Activated naive CD4-positive, alpha-beta T cell treated with anti-CD3 and anti-CD28 coated beads, Interleukin-2, amount 50 U/mL, for 16 hours (primary cell): ENCODE measurements around the gene TRIM17.

Experiments
- DNase-seq: peaks from one replicate; pipeline ENCODE4 v3.0.0-alpha.2; 2020

TRIM17 gene

DNA sequence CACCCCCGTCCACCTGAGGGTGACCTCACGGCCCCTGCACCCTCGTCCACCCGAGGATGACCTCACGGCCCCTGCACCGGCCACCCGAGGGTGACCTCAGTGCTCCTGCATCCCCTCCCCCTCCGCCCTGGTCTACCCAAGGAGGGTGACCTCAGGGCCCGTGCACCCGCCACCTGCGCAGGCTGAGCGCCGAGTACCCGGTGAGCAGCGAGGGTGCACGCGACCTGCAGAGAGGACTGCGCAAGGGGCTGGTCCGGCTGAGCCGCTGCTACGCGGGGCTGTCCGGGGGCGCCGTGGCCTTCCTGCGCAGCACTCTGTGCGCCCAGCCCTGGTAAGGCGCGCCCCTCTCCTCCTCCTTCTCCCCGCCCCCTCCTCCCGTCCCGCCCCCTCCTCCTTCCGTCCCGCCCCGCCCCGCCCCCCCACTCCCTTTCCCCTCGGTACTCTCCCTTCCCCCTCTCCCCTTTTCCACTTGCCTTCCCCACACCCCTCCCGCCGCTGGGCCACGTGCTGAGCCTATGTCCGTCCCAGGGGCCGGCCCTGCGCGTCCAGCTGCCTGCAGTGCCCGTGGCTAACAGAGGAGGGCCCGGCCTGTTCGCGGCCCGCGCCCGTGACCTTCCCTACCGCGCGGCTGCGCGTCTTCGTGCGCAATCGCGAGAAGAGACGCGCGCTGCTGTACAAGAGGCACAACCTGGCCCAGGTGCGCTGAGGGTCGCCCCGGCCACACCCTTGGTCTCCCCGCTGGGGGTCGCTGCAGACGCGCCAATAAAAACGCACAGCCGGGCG is 38.4 kb downstream of the TRIM17 start:
- DNase-seq: peak; percentile 61

DNA sequence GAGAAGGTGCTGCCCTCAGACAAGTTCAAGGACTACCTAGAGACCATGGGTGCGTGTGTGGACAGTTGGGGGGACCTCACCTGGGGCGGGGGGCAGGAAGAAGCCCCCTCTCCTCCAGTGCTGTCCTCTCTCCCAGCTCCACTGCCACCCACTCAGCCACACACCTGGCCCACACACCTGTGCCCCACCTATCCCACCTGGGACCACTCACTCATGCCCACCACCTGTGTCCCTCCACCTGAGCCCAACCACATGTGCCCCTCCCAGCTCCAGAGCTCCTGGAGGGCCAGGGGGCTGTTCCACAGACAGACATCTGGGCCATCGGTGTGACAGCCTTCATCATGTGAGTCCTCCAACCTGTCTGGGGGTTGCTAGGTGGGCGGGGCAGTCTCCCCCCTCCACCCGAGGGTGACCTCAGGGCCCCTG is 39.0 kb downstream of the TRIM17 start:
- DNase-seq: no peak

- no peak for DNase-seq
Observed at GRCh38 chr1:228376651-228377631, 39.7 kb downstream of the TRIM17 start.

DNA sequence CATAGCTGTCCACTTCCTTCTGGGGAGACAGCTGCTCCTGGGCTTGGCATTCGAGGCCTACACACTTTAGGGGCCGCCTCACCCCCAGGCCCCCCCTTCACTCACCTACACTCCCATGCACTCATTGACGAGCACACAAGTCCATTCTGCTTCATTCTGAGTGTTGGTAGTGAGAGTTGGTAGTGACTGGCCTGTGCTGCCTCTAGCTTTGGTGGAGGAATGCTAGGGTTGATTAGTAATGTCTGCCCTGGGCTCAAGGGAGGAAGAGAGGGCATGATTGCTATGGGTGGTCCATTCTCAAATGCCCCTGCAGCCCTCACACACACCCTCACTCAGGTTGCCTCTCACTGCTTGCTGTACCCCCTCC is 40.4 kb downstream of the TRIM17 start:
- no peak for DNase-seq

DNA sequence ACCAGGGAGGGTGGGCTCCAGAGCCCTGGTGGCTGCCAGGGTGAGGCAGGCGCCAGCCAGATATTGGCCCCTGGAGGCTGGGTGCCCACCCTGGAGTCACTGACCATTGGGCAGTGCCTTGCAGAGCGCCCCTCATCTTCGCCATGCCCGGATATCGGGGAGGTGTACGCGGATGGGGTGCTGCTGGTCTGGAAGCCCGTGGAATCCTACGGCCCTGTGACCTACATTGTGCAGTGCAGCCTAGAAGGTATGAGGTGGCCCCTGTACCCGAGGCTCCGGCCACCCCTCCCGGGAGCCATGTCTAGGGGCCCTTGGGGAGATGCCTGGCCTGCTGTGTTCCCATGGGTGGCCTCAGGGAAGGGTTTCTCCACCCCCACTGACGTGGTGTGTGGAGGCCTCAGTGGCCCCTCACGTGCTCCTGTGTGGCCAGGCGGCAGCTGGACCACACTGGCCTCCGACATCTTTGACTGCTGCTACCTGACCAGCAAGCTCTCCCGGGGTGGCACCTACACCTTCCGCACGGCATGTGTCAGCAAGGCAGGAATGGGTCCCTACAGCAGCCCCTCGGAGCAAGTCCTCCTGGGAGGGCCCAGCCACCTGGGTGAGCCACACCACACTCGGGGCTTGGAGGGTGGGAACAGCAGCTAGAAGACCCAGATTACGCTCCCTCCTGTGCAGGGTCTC is 40.9 kb downstream of the TRIM17 start:
- DNase-seq: no peak

DNA sequence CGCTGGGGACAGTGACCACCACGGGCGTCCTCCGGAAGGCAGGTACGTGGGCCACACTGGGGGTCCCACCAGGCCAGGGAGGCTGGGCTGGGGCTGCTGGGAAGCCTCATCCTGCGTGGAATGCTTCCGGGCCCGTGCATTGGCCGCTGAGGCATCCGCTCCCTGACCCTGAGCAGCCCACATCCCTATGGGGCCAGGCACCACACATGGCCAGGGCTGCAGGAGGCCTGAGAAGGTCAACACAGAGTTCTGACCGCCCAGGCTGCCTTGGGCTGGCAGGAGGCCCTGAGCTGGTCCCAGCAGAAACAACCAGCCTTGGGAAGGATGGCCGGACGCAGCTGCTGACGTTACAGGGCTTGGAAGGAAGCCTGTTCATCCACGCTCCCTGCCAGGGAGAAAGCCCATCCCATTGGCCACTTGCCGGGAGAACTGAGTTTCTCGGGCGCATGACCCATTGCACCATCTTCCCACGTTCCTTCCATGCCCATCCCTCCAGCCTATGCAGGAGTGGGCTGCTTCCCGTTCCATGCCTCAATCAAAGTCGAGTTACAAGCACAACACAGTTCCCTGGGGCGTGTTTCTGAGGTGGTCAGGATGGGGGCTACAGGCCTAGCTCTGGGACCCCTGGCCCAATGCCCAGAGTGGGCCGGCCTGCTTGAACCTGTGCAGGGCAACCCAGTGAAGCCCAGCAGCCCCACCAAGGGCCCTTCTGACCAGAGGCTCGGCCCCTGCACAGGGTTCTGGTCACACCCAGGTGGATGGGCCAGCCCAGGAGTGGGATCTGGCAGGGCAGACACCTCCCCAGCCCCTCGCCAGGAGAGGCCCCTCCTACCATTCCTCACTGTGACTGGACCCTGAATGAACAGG is 41.7 kb downstream of the TRIM17 start:
- no peak for DNase-seq

GRCh38 chr1:228373681-228374571 is 42.7 kb downstream of the TRIM17 start:
- no peak for DNase-seq

DNA sequence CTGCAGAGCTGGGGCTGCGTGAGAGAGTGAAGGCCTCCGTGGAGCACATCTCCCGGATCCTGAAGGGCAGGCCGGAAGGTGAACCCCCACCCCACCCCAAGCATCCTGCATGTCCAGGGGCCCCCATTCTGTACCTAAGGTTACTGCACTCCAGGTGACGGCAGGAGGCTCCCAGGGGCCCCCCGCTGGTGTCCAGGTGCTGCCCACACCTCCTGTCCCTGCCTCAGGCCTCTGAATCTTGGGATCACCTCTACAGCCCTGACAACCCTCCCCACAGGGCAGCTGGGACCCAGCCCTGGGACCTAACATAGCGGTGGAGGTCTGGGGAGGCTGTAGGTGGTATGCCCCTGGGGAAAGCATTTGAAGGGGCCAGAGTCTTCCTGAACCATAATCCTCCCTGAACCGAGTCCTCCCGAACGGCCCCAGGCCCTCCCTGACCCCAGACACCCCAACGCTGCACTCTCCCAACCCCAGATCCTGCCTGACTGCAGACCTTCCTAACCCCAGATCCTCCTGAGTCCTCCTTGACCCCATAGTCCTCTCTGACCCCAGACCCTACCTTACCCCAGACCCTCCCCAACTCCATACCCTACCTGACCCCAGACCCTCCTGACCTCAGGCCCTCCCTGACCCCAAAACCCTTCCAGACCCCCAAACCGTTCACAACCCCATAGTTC is 43.5 kb downstream of the TRIM17 start:
- no peak for DNase-seq

- no peak for DNase-seq
Observed at GRCh38 chr1:228372183-228373003, 44.3 kb downstream of the TRIM17 start.

DNA sequence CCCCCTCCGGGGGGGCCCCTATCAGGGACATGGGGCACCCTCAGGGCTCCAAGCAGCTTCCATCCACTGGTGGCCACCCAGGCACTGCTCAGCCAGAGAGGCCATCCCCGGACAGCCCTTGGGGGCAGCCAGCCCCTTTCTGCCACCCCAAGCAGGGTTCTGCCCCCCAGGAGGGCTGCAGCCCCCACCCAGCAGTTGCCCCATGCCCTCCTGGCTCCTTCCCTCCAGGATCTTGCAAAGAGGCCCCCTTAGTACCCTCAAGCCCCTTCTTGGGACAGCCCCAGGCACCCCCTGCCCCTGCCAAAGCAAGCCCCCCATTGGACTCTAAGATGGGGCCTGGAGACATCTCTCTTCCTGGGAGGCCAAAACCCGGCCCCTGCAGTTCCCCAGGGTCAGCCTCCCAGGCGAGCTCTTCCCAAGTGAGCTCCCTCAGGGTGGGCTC is 44.9 kb downstream of the TRIM17 start:
- no peak for DNase-seq

- no peak for DNase-seq
Observed at GRCh38 chr1:228370941-228371740, 45.5 kb downstream of the TRIM17 start.

DNA sequence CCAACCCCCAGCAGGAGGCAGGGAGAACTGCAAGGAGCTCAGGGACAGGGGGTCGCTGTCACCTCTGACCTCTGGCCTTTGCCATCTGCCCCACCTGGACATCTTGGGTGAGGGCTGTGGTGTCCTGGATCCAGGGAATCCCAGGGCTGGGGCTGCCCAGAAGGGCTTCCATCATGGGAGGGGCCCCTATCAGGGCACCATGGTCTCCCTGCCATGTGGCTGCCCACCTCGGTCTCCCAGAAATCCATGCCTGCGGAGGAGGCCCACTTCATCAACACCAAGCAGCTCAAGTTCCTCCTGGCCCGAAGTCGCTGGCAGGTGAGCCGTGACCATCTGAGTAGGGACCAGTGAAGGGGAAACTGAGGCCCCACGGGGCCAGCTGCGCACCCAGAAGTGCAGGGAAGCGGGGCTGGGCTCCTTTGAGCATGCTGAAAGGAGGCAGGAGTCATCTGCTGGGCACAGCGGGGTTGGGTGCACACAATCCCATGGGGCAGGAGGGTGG is 46.2 kb downstream of the TRIM17 start:
- no peak for DNase-seq

- DNase-seq: no peak
Observed at GRCh38 chr1:228369608-228370438, 46.8 kb downstream of the TRIM17 start.

DNA sequence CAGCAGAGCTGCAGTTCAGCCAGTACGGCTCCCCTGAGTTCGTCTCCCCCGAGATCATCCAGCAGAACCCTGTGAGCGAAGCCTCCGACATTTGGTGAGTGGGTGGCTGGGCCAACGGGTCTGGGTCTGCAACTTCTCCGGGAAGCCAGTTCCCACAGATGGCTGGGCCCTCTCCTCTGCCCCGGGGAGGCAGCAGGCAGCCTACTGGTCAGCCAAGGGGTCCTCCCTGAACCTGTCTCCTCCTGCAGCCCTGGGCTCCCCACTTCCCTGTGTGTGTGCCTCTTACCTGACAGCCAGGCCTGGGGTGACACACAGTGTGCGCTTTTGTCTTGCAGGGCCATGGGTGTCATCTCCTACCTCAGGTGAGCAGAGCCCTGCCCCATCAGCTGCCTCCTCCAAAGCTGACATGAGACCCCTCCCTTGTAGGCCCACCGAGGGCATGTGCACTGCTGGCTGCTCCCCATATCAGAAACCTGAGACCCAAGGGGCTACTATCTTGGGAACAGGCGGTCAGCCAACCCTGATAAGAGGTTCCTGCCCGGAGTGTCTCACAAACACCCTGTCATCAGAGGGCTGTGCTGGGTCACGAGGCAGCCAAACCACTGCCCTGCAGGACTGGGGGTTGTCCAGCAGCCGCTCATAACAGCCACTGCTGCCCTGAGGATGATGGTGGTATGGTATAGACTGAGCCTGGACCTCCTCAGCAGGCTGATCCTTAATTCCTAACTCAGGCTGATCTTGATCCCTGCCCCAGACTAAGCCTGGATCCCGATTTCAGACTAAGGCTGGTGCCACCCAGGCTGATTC is 47.7 kb downstream of the TRIM17 start:
- no peak for DNase-seq

DNA sequence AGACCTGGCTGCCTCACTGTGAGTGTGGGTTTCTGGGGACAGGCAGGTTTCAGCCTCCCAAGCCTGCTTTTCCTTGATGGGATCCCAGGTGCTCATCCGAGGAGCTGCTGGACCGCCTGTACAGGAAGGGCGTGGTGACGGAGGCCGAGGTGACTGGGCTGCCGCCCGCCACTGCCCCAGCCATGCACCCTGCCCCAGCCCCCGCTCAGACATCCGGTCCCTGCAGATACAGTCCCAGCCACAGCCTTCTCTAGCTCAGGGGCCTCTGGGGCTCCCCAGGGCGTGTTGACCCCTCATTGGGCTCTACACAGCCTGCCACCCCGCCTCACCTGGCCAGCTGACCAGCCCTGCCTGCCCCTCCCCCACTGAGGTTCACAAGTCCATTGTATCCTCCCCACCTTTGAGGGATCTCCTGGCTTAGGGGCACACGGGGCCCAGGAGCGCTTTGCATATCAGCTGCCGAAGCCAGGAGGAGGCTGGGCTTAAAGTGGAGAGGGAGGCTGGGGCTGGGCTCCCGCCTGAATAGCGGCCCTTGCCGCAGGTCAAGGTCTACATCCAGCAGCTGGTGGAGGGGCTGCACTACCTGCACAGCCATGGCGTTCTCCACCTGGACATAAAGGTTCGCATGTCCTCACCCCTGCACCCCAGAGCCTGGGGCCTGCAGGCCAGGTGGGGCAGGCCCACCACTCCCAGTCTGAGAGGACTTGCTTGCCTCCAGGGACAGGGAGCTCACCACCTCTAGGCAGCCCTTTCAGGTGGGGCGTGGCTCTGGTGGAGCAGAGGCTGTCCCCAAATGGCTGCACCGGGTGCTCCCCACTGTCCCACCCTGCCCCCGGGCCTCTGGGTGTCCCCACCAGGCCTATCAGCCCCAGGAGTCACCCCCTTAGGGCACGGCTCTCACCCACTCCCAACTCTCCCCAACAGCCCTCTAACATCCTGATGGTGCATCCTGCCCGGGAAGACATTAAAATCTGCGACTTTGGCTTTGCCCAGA is 48.6 kb downstream of the TRIM17 start:
- no peak for DNase-seq
